ENCODE measurements around the gene GSC.
"Not testable (repeated sequence)": the region's sequence is repeated elsewhere in the genome, so short reads cannot be mapped to it uniquely, and the experiment has no call there.

Gene GSC

DNA sequence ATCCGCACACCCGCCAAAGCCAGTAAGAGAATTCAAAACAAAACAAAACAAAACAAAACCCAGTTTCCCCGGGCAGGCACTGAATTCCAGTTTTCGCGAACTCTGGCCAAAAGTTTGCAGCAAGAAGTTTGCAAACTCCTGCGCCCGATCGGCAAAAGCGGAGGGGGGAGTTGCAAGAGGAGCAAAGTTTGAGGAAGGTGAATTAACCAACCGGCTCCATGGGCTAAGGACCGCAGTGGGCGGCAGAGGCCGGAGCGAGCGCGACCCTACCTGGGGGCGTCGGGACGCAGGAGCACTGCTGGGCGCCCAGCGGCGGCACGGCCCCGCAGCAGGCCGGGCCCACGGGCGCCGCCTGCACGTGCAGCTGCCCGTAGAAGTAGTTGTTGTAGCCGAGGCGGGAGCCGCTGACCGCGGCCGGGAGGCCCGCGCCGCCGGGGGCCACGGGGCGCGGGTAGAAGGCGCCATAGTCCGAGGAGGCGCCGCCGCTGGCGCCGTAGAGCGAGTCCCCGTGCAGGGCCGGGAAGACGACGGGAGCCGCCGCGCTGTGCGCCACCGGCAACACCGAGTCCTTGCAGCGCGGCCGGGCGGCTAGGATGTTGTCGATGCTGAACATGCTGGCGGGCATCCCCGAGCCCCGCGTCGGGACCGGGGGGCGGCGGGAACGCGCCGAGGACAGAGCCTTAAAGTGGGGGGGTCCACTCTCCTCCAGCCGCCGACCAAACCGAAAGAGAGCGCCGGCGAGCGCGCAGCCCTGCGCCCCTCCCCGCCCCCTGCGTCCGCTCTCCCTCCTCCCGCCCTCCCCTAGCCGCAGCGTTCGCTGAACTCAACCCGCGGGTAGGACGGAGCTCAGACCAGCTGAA is at the start of gene GSC:
GSC (minus strand) TSS at position 723 of the 860 bp plus-strand sequence; CDS start at position 625, 98 bp downstream.
- DNase-seq, result no peak

GRCh38 chr14:94819531-94819930 is 49.6 kb upstream of the GSC start:
- no peak for DNase-seq

GRCh38 chr14:94816113-94816512 is 46.2 kb upstream of the GSC start:
- DNase-seq, result no peak

GRCh38 chr14:94805680-94806288 is 35.9 kb upstream of the GSC start:
- DNase-seq, result no peak

GRCh38 chr14:94801225-94801624 is 31.3 kb upstream of the GSC start:
- no peak for DNase-seq

DNA sequence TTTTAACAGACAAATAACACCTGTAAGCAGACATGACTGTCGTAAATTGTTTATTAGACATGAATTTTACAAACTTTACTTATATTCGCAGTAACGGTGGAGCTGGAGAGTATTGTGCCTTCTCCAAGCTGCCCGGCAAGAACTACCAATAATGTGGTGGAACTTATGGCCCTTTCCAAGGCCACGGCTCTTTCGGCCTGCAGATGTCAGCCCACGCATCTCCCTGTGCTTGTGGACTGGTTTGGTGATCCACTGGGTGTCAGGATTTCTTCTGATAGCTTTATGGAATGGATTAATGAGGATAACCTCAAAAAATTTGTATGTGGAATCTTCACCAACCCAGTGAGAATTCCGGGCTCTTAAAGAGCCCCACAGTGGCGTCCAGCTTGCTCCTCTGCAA is 30.9 kb upstream of the GSC start:
- DNase-seq, result not testable (repeated sequence)

GRCh38 chr14:94797887-94798286 is 28.0 kb upstream of the GSC start:
- DNase-seq, result no peak

GRCh38 chr14:94796278-94796677 is 26.4 kb upstream of the GSC start:
- DNase-seq, result no peak

GRCh38 chr14:94795372-94795771 is 25.5 kb upstream of the GSC start:
- no peak for DNase-seq

- DNase-seq, result no peak
These were observed 24.0 kb upstream of the GSC start for GRCh38 chr14:94793901-94794300.

- DNase-seq, result no peak
These were observed 17.7 kb upstream of the GSC start for GRCh38 chr14:94787655-94788054.

GRCh38 chr14:94787092-94787491 is 17.2 kb upstream of the GSC start:
- DNase-seq, result no peak

GRCh38 chr14:94780536-94781399 is 10.9 kb upstream of the GSC start:
- no peak for DNase-seq

GRCh38 chr14:94779713-94780112 is 9.8 kb upstream of the GSC start:
- no peak for DNase-seq

GRCh38 chr14:94775871-94776210 is 5.9 kb upstream of the GSC start:
- no peak for DNase-seq

DNA sequence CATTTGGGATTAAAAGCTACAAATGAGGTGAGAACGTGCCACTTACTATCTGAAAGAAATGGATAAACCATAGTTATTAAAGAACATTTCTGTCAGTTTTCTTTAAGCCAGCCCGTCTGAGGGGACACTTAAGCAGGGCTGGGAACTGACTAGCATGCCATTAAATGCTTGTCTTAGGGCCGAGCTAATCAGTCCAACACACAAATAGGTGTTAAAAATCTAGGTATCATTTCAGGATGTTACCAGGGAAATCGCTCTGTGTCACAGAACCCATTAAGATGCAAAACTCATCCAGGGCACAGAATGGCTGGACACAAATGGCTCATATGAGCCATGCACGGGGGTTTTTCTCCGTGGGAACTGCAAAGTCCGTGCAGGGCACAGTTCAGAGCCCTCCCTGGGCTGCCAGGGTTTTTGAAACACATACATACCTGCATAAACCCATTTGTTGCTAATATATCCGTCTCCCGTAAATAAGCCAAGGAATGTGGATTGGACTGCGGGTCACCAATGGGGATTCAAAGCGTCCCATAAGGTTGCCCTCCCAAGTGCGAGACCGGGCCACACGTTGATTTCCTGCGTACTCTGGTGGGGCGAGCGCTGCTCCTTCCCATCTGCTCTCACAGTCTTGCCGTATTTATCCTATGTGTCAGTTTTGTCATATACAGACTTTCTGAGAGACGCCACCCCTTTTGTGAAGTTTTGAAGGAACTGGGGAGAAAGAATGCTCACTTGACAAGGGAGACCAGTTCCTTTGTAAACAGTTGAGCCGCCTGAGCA is 5.4 kb upstream of the GSC start:
- no peak for DNase-seq

- DNase-seq, result no peak
These were observed 4.6 kb upstream of the GSC start for GRCh38 chr14:94774344-94775090.

DNA sequence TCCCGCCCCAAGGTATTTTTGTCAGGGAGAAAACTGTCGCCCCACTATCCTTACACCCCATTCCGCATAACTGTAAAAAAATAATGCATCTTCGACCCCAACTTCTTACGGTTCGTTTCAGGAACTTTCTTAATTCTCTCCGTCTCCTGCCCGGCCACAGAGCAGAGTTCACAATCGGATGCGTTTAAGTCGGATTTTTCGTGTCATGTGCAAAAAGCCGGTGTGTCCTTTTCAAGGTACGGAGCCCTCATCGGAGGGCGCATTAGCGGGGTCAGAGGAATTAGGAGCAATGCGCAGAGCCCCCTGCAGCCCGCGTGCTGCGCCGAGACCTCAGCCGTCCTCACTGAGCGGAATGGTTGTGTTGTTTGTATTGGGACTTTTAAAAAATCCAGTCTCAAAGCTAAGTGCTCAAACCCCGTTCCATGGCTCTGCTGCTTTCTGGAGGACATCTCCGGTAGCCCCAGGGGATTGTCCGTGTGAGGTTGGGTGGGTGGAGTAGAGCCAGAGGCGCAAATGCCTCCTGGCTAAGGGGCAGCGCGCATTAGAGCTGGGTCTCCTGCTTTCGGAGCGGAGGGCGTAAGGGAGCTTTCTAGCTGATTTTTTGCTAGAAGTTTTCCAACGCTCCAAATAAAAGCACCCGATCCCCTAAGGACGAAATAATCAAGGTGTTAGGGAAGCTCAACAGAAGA is 3.9 kb upstream of the GSC start:
- DNase-seq, result no peak

DNA sequence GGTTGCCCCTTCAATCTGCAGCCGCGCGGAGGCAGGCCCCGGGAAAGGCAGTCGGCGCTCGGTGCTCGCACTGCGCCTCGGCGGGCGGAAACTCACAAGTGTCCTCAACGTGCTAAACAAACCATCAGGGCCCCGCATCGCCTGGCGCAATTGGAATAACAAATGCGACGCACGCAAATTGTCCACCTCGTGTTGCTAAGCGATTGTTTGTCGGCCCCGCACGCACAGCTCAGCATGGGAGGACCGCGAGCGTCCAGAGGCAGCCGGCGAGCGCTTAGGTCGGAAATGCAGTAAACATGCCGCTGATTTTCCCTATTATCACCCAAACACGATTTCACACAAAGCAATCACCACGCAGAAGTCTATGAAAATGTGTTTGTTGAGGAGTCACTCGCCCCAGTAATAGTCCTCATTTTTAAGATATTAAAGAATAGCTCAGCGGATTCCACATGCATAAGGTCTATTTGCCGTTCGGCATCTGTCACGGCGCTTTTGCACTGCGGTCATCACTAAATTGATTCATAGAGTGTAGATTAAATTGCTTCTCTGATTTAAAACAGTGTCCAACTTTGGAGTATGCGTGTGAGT is 3.2 kb upstream of the GSC start:
- no peak for DNase-seq

DNA sequence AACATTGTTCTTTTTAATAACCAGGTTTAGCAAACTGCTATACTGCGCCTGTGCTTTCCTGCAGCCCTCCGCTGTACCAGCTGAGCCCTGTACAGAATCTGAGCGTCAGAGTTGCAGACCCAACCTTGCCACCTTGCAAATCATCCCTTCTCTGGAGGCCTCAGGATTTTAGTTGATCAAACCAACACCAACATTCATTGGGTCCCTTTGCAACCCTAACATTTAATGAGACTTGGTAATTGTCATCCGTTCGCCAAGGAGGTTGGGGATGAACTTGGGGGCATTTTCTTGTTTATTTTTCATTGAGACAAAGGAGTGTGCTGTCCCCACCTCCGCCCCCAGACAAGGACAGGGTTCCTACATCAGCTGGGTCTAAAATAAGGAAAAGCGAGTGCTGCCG is 2.6 kb upstream of the GSC start:
- DNase-seq, result no peak

GRCh38 chr14:94771906-94772490 is 2.1 kb upstream of the GSC start:
- DNase-seq, result no peak
